ENCODE results near the gene CERK. TPM values are rescaled to one million over a fixed set of nuclear protein-coding genes. Genes with fewer than 3 reads are reported as not detected.

CERK gene
- polyA plus RNA-seq, 1 of the 3 experiments (the other 2 are of a cell fraction) = 32.6 TPM

GRCh38 chr22:46754826-46755225, 16.8 kb upstream of the CERK start:
- Histone ChIP-seq H4K20me1 (ENCODE audit: insufficient read depth) (no peaks in the 10 kb centered on the region), H3K9me3 (no peaks in the 10 kb centered on the region; the same call in 1 of the 2 replicates), H3K36me3 (replicated peaks in 1 of 2; ENCODE audit: control insufficient read depth in 1 of 2, insufficient read depth in 2 of 2, low read length in 1 of 2) (no peaks in the 10 kb centered on the region), H3K27ac (ENCODE audit: low read depth in 2 of 2, low read length in 1 of 2) (peak overlapping the region; percentile 93; a peak in 3 of 4 replicates), H3K27me3 (ENCODE audit: insufficient read depth) (no peaks in the 10 kb centered on the region), H3K9ac (no peak overlapping the region), H3K4me3 (ENCODE audit: low read depth in 2 of 2, low read length in 1 of 2) (no peak overlapping the region), H3F3A (replicated peaks; ENCODE audit: insufficient read depth) (peaks cover 24% of the 10 kb centered on the region), H3K9me2 (no peaks in the 10 kb centered on the region), H3K4me2 (no peak overlapping the region), H3K4me1 (ENCODE audit: control insufficient read depth in 1 of 2, insufficient read depth in 2 of 2, low read depth in 1 of 2, low read length in 1 of 2) (peaks cover 15 to 18% of the 10 kb centered on the region in 2 experiments; a peak in 3 of 4 replicates), H3K79me2 (ENCODE audit: insufficient read depth) (no peaks in the 10 kb centered on the region), H2AFZ (ENCODE audit: low read depth) (no peak overlapping the region)
- TF ChIP-seq RFX5 (IDR thresholded peaks at IDR 0.05; ENCODE audit: low read length) (no peak), REST (IDR thresholded peaks at IDR 0.05; ENCODE audit: low read depth, low read length) (no peak), USF2 (IDR thresholded peaks at IDR 0.05; ENCODE audit: borderline replicate concordance, low read depth, low read length) (no peak), CTCF (IDR thresholded peaks at IDR 0.05) (no peak), RAD21 (IDR thresholded peaks at IDR 0.05; ENCODE audit: low read length) (no peak), JUND (IDR thresholded peaks at IDR 0.05) (no peak), FOXJ3 (CRISPR knock-in tag; IDR thresholded peaks at IDR 0.05) (no peak), FOSL2 (IDR thresholded peaks at IDR 0.05; ENCODE audit: borderline replicate concordance, low read depth) (no peak), MAX (IDR thresholded peaks at IDR 0.05; ENCODE audit: low read depth) (no peak), PBX3 (IDR thresholded peaks at IDR 0.05) (no peak), NFIC (IDR thresholded peaks at IDR 0.05; ENCODE audit: borderline replicate concordance) (no peak), ELF1 (IDR thresholded peaks at IDR 0.05) (no peak)
- POLR2A ChIA-PET = interaction anchor here (0.8 kb wide), 1 partner anchor 8 kb away, joined by 6 read pairs; the partner anchor contains the start of gene TBC1D22A
- no peak for DNase-seq
- 80% methylated on average over 5 of the region's 6 CpGs for WGBS (ENCODE audit: low lambda C conversion rate)
- CTCF ChIA-PET = interaction anchor here (1.3 kb wide), 2 partner anchors 193 to 1737 kb away, joined by 3 read pairs; no protein-coding TSS in a partner anchor
